GM21423 (cell line): ENCODE measurements around the gene CDH13.

ENCODE experiments used
- ATAC-seq: cut with Tn5 transposase; IDR thresholded peaks from one replicate; pipeline ENCODE4 v1.9.1; 2021; ENCODE audit warnings: mild to moderate bottlenecking, moderate library complexity; ENCODE audit not compliant: unreplicated experiment

CDH13 gene

DNA sequence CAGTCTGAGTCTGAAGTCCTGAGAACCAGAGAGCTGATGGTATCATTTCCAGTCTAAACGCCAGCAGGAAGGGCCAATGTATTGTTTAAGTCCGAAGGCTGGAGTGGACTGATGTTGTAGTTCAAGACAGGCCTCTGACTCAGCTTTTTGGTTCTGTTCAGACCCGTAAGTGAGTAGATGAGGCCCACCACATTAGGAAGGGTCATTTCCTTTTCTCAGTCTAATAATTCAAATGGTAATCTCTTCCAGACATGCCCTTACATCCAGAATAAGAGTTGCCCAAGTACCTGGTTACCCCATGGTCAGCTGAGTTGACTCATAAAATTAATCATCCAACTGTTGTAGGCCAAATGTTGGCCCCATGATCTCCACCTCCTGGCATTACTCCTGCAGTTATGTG, 738.4 kb downstream of the CDH13 start:
- no peak for ATAC-seq

DNA sequence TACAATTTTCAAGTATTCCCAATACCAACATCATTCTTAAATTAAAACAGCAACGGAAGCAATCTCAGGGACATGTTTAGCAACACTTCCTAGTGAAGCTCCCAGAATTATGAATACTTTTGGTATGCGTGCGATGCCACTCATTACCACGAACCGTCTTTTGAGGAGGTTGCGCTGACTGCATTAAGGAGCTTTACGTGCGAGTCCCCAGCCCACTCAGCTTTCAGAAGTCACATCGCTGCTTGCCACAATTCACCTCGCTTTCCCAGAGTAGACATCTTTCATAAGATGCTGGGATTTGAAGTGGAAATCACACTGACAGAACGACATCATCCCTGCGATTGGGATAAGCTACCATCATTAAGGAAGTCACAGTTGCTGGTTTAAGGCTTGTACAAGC, 739.5 kb downstream of the CDH13 start:
- no peak for ATAC-seq

GRCh38 chr16:83374979-83375378, 748.2 kb downstream of the CDH13 start:
- ATAC-seq: no peak

- no peak for ATAC-seq
Measured at GRCh38 chr16:83389751-83390150, 763.0 kb downstream of the CDH13 start.

GRCh38 chr16:83390759-83391158, 764.0 kb downstream of the CDH13 start:
- ATAC-seq: no peak

- ATAC-seq: no peak
Measured at GRCh38 chr16:83392743-83393142, 766.0 kb downstream of the CDH13 start.

- no peak for ATAC-seq
Measured at GRCh38 chr16:83393196-83393981, 766.6 kb downstream of the CDH13 start.

GRCh38 chr16:83397601-83398291, 771.0 kb downstream of the CDH13 start:
- ATAC-seq: no peak

- no peak for ATAC-seq
Measured at GRCh38 chr16:83400234-83400633, 773.5 kb downstream of the CDH13 start.

- no peak for ATAC-seq
Measured at GRCh38 chr16:83402160-83402814, 775.5 kb downstream of the CDH13 start.

- no peak for ATAC-seq
Measured at GRCh38 chr16:83402967-83403366, 776.2 kb downstream of the CDH13 start.

- no peak for ATAC-seq
Measured at GRCh38 chr16:83403761-83404160, 777.0 kb downstream of the CDH13 start.

GRCh38 chr16:83404261-83404660, 777.5 kb downstream of the CDH13 start:
- no peak for ATAC-seq

DNA sequence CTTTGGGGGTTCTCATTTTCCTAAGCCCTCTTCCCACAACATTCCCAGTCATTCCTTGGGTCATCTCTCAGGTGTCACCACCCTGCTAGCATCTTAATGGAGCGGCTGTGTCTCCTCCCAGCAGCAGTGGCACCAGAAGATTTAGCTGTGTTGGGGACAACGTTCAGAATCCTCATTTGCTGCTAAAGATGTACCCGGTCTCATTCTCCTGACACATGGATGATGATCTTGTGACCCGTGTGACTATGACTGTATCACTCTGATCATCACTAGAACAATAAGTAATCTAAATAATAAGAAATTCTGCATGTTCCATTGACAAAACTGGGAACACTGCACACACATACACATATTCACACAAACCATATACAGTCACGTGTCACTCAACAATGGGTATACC, 781.2 kb downstream of the CDH13 start:
- no peak for ATAC-seq

DNA sequence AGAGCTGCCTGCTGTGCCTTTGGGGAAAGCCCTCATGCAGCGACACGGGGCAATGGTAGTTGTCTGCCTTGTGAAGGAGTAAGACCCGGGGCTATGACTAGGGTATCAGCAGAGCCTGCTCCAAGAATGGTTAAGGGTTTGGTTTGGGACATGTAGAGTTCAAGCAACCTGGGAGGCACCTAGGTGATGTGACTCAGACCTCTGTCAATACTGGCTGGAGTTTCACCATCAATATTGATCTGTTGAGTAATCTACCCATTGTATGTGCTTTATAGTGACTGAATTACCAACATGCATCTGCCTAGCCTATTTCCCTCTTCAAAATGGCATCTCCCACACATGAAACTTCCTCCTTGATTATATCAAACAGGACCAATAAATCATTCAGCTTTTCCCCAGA, 782.6 kb downstream of the CDH13 start:
- ATAC-seq: no peak

DNA sequence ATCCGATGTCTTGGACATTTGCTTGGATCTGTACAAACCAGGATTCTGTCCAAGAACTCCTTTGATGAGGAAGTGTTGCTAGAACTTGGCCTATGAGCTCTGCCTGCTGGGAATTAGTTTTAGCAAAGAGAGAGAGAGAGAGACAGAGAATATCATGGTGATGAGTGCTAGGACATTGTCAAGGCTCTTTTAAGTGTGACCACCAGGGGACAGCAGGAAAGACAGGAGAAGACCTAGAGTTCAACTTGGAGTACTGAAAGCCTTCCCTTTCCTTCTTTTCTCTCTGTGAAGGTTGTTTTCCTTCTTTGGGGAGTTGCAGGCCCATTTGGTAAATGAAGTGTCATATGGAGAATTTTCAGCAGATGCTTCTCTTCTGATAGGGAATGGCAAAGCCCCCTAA, 791.8 kb downstream of the CDH13 start:
- no peak for ATAC-seq

DNA sequence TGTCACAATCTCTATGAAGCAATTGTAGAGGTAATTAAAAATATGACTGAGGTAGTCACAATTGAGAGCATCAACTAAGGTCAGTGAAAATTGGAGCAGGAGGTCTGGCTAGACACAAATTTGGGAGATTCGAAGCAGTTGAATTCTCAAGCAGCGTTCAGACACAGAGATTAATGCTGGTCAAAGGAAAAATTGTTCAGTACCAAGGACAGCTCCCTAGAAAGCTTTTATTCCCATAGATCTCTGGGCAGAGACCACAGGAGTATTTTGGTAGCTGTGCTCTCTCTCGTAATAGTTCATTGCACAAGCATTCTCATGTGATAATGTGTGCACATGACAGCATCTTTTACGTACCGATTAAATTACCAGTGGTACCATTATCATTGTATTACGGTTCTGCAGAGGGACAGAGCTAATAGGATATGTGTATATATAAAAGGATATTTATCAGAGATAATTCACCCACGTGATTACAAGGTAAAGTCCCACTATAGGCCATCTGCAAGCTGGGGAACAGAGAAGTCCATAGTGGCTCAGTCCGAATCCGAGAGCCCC, 793.5 kb downstream of the CDH13 start:
- ATAC-seq: no peak

GRCh38 chr16:83433201-83433600, 806.4 kb downstream of the CDH13 start:
- no peak for ATAC-seq

DNA sequence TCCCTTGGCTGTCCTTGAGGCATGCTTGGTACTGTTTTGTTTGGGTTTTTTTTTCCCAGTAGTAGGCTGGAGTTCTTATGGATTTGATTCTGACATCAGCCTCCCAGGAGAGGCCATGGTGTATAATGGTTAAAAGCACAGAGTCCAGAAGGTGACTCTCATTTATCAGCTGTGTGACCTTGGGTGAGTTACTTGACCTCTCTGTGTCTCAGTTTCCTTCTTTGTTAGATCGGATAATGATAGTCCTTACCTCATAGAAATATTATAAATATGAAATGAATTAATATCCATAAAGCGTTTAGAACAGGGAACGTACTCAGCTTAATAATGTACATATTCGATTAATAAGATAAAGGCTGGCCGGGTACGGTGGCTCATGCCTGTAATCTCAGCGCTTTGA, 810.3 kb downstream of the CDH13 start:
- no peak for ATAC-seq

- no peak for ATAC-seq
Measured at GRCh38 chr16:83438326-83438725, 811.6 kb downstream of the CDH13 start.

DNA sequence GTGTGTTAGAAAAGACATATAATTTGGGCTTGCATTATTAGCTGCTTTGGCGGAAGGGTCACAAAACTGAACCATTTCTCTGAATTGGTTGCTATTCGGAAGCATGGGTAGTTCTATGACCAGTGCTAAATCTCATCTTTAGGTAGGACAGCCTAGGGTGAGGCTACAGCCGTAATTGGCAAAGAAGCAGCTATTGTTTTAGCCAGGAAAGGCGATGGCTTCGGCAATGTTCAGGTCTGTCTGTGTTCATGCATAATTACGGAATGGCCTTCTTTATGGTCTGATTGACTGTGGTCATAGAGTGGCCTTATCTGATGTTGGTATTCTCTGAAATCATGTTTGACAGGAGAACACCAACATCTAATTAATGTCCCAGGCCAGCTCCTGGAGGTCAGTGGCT, 812.6 kb downstream of the CDH13 start:
- ATAC-seq: no peak

DNA sequence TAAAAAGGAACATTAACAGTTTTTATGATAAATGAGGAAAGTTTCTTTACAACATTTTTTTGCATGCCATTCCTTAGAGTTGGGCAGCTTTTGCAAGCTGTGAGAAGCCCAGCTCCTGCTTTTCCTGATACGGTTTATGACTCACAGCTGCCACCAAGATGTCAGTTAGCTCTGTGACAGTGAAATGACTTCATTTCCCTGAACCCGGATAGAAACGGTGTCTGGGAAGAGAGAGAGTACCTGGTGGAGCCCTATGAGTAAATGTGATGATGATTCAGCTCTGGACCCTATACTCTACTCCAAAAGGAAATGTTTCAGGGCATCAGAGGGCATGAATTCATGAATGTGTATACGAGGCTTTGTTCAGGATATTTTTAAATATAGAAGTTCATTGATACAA, 814.7 kb downstream of the CDH13 start:
- ATAC-seq: no peak
